A172 (cell line): ENCODE data around the gene GOLGA8T. TPM values are rescaled to one million over a fixed set of nuclear protein-coding genes. Genes with fewer than 3 reads are reported as not detected.
"Not testable (repeated sequence)": the region's sequence is repeated elsewhere in the genome, so short reads cannot be mapped to it uniquely, and the experiment has no call there.

ENCODE experiments used
- DNase-seq: peaks from one replicate; pipeline ENCODE4 v3.0.0-alpha.2; 2015; ENCODE audit warnings: low spot score
- total RNA-seq: library from RNA; depleted of rRNA; stranded (reverse); fragments of >200 nt; shearing (Covaris generic); gene quantifications from 2 replicates; pipeline ENCODE4 v1.2.3, GENCODE V29; 2014; rRNA removed

GOLGA8T gene
- total RNA-seq: not detected in 2 replicates

DNA sequence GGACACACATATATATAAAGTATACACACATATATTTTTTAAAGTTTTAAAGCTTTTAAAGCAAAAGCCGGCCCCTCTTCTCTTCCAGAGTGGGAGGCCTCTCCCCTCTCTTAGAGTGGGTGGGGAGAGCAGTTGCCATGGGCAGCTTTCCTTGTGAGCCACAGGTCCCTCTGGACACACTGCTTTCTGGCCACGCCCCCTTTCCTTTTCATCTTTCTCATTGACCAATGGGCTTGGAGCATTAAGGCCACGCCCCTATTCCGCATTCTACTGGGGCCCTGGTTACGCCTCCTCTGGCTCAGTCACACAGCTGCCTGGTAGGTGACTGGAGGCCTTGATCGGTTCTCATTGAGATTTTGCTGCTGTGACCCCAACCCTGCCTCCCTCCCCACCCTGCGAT, at the start of gene GOLGA8T:
Gene GOLGA8T, plus strand, starts transcription at position 301 of the 400 bp plus-strand sequence. Its CDS starts 98 bp downstream, at position 399.
- DNase-seq: not testable (repeated sequence)

- DNase-seq: not testable (repeated sequence)
Observed at GRCh38 chr15:30097827-30098226, 37.0 kb upstream of the GOLGA8T start.

- not testable (repeated sequence) for DNase-seq
Observed at GRCh38 chr15:30102890-30103289, 32.0 kb upstream of the GOLGA8T start.

DNA sequence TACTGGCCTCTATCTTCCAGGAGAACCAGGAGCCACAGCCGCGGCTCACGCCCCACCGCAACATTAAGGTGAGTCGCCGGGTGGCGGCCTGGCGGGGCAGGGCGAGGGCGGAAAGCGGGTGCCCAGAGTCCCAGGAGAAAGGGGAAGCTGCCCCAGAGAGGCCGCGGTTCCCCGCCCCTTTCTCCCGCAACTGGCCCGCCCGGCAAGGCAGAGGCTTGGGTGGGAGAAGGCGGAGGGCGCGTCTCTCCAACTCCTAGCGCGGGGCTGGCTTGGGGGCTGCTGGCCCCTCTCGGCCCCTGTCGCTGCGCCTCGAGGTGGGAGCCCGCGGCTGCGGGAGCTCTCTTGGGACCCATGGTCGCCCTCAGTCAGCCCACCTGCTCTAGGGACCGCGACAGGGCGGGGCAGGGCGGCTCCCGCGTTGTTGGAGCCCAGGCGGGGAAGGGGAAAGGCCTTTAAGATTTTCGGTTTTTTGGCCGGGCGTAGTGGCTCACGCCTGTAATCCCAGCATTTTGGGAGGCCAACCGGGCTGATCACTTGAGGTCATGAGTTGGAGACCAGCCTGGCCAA, 30.8 kb upstream of the GOLGA8T start:
- DNase-seq: not testable (repeated sequence)

GRCh38 chr15:30110591-30110990, 24.3 kb upstream of the GOLGA8T start:
- not testable (repeated sequence) for DNase-seq

DNA sequence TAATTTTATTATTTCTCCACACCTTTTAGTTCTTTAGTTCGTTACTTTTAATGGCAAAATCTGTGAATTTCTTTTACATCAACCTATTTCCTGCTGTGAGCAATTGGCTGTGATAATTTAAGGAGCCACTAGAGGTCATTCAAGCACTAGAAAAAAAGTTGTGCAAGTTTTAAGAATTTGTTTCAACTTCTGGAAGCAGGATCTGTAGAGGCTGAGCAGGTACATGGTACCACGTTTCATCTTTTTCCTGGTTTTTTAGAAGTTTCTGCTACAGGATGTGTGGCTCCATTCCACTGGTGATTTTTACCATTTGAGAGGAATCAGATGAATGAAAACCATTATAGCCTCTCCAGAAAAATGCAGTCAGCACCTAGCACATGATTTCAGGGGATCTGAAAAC, 4.8 kb upstream of the GOLGA8T start:
- not testable (repeated sequence) for DNase-seq

DNA sequence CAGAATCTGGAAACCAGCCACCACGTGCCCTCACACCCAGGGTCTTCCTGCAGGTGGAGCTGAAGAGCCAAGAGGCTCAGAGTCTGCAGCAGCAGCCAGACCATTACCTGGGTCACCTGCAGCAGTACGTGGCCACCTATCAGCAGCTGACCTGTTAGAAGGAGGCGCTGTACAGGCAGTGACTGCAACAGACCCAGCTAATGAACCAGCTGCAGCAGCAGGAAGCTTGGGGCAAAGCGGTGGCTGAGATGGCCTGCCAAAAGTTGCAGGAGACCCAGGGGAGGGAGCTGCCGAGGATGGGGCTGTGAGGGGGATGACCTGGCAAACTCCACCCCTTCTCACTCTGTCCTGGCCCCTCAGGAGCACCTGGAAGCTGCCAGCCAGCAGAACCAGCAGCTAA, 8.4 kb downstream of the GOLGA8T start:
- not testable (repeated sequence) for DNase-seq

DNA sequence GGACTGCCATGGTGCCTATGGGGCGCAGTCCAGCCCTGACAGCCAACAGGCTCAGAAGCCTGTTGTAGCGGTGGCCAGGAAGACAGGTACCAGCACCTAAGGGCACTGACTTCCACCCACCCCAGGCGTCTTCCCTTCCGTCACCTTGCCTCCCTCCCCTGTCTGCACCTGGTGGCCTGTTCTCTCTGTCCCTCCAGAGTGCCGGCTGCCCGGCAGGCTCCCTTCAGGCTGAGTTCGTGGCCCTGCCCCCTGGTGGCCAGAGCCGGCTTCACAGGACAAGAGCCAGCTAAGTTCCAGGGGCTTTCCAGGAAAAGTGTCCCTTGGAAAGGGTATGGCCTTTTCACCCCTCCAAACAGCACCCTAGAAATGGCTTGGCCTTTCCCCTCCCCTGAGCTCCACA, 15.0 kb downstream of the GOLGA8T start:
- not testable (repeated sequence) for DNase-seq

- not testable (repeated sequence) for DNase-seq
Observed at GRCh38 chr15:30162479-30163357, 27.9 kb downstream of the GOLGA8T start.

GRCh38 chr15:30163759-30164158, 28.9 kb downstream of the GOLGA8T start:
- DNase-seq: not testable (repeated sequence)

DNA sequence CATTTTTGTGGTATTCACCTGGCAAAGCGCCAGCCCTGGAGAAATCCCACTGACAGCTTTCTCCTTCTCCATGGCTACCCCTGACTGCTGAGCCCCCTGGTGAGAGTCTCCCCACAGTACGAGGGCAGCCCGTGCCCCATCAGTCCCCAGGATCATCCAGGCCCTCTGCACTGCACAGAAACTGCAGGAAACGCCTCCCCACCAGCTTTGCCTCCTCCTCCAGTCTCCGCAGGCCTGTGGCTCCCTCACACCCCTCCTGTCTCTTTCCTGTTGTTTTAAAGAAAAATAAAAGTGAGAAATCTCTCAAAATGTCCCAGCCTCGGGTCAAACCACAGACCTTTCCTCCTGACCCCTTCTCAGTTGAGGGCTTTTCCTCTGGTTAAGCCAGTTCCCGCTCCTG, 29.4 kb downstream of the GOLGA8T start:
- not testable (repeated sequence) for DNase-seq

GRCh38 chr15:30167403-30167802, 32.6 kb downstream of the GOLGA8T start:
- not testable (repeated sequence) for DNase-seq

DNA sequence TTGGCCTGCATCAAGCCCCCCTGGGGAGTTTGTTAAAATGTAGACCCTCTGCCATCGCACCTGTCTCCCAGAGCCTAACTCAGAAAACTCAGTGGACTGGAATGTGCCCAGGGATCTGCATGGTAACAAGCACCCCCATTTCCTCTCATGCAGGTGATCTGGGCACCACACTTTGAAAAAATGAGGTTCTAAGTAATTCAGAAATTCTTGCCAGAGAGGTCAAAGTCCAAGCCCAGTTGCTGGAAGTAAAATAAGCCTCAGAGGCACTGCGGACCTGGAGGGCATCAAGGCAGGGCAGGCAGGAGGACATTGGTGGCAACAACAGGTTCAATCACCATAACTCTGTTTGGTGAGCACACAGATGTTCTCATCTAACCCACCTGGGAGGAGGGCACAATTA, 33.0 kb downstream of the GOLGA8T start:
- not testable (repeated sequence) for DNase-seq

DNA sequence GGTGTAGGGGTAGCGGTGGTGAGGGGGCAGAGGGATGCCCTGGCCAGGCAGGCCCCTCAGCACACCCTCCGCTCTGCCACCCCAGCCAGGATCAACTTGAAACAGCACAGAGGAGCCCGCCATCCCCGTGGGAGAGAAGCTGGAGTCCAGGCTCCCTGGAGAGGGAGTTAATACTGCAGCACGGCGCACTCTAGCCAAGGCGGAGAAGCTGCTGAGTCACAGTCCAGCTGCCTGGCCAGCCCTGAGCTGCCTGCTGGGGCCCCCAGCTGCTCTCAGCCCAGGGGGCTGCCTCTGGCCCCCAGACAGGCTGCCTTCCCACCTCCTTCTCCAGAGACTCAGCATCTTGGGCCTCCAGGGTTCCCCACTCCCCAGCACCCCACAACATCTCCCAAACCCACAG, 36.6 kb downstream of the GOLGA8T start:
- DNase-seq: not testable (repeated sequence)

- DNase-seq: not testable (repeated sequence)
Observed at GRCh38 chr15:30173041-30173608, 38.3 kb downstream of the GOLGA8T start.

DNA sequence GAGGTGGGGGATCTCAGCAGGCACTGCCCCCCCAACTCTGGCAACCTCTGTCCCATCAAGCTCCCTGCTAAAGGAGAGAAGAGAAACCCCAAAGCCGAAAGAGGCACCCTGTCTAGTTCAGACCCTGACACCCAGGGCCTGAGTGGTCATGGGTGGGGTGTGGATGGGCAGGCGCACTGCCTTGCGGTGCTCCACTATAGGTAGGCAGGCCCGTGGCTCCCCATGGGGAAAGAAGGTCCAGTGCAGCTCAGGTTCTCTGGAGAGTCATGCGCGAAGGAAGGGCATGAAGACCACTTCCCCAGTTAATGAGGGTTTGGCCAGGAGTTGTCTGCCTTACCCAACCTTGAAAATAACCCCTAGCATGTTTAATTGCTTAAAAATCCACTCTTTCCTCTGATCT, 40.4 kb downstream of the GOLGA8T start:
- not testable (repeated sequence) for DNase-seq

- not testable (repeated sequence) for DNase-seq
Observed at GRCh38 chr15:30176613-30177012, 41.8 kb downstream of the GOLGA8T start.

GRCh38 chr15:30179814-30180213, 45.0 kb downstream of the GOLGA8T start:
- not testable (repeated sequence) for DNase-seq

GRCh38 chr15:30185495-30185894, 50.6 kb downstream of the GOLGA8T start:
- not testable (repeated sequence) for DNase-seq

DNA sequence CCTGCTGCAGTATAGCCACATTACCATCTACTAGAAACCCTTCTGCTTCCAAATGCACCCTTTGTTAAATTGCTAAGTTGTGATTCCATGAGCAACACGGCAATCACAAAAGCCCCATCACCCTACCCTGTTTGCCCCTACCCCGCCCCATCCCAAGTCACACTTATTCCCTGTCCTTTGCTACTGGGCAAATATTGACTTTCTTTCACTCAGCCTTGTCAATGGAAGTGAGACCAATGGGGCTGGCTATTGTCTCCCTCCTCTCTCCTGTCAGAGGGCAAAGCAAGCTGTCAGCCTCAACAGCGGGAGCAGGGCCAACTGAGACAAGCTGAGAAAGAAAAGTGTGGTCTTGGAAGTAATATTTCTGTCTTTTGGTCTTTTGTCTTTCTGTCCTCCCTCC, 52.6 kb downstream of the GOLGA8T start:
- DNase-seq: not testable (repeated sequence)

- not testable (repeated sequence) for DNase-seq
Observed at GRCh38 chr15:30189754-30190153, 54.9 kb downstream of the GOLGA8T start.

GRCh38 chr15:30191143-30191542, 56.3 kb downstream of the GOLGA8T start:
- DNase-seq: not testable (repeated sequence)
